Hepatocyte (in vitro differentiated cells): ENCODE measurements around the gene PPP5C.

Experiments
- EZH2 ChIP-seq: fragments of 200-600 bp; sonication (generic); IDR thresholded peaks from 2 replicates; pipeline ENCODE4 v1.6.1; 2016; ENCODE audit warnings: antibody characterized with exemption, mild to moderate bottlenecking, borderline replicate concordance
- EZH2phosphoT487 ChIP-seq: fragments of 200-600 bp; sonication (generic); IDR thresholded peaks from one replicate; pipeline ENCODE4 v1.6.1; 2018; ENCODE audit warnings: antibody characterized with exemption, mild to moderate bottlenecking, low read depth, moderate library complexity; ENCODE audit not compliant: unreplicated experiment, severe bottlenecking
- TF ChIP-seq, protein P1 (sequence below): fragments of 200-600 bp; sonication (generic); IDR thresholded peaks from 2 replicates; pipeline ENCODE4 v1.5.1; 2016; ENCODE audit warnings: antibody characterized with exemption, mild to moderate bottlenecking; ENCODE audit not compliant: poor library complexity

GRCh38 chr19:46340051-46340659, 6.7 kb upstream of the PPP5C start:
- no peak for TF ChIP-seq EZH2
- TF ChIP-seq, protein P1, sequence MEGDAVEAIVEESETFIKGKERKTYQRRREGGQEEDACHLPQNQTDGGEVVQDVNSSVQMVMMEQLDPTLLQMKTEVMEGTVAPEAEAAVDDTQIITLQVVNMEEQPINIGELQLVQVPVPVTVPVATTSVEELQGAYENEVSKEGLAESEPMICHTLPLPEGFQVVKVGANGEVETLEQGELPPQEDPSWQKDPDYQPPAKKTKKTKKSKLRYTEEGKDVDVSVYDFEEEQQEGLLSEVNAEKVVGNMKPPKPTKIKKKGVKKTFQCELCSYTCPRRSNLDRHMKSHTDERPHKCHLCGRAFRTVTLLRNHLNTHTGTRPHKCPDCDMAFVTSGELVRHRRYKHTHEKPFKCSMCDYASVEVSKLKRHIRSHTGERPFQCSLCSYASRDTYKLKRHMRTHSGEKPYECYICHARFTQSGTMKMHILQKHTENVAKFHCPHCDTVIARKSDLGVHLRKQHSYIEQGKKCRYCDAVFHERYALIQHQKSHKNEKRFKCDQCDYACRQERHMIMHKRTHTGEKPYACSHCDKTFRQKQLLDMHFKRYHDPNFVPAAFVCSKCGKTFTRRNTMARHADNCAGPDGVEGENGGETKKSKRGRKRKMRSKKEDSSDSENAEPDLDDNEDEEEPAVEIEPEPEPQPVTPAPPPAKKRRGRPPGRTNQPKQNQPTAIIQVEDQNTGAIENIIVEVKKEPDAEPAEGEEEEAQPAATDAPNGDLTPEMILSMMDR, result no peak
- no peak for TF ChIP-seq EZH2phosphoT487
